T-helper 2 cell treated with Interferon-gamma antibody and Interleukin-4, amounts not matched to agents 5 μg/mL and 100 μg/mL, for 36 hours (primary cell): ENCODE results near the gene CCDC63.

Experiments used
- DNase-seq: peaks from one replicate; pipeline ENCODE4 v3.0.0; 2021; ENCODE audit warnings: low spot score
- H3K27ac Mint-ChIP-seq: one replicate; pipeline ENCODE4 v1.8.0; 2021; ENCODE audit warnings: mild to moderate bottlenecking, mixed read lengths
- H3K27me3 Mint-ChIP-seq: one replicate; pipeline ENCODE4 v1.8.0; 2021; ENCODE audit warnings: low read depth, mixed read lengths
- H3K36me3 Mint-ChIP-seq: one replicate; pipeline ENCODE4 v1.8.0; 2021; ENCODE audit warnings: low read depth, mixed read lengths
- H3K4me1 Mint-ChIP-seq: one replicate; pipeline ENCODE4 v1.8.0; 2021; ENCODE audit warnings: low read depth, mixed read lengths
- H3K4me3 Mint-ChIP-seq: one replicate; pipeline ENCODE4 v1.8.0; 2022; ENCODE audit warnings: mild to moderate bottlenecking, moderate library complexity, mixed read lengths
- H3K9me3 Mint-ChIP-seq: one replicate; pipeline ENCODE4 v1.8.0; 2021; ENCODE audit warnings: mixed read lengths

Gene CCDC63

DNA sequence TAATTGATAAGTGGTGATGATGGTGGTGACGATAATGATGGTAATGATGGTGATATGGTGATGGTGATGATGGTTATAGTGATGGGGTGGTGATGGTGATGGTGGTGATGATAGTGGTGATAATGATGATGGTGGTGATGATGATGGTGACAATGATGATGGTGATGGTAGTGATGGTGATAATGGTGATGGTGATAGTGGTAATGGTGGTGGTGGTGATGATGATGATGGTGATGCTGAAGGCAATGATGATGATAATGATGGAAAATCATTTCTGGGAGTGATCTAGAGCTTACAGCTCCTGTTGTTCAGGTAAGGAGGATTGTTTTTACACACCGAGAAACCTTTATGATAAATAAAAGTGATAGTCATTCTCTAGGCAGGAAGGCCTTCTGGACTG, 33.9 kb downstream of the CCDC63 start:
- H3K4me1 Mint-ChIP-seq, result no peaks in the 10 kb centered on the region
- H3K27ac Mint-ChIP-seq, result no peak overlapping the region
- no peak overlapping the region for H3K4me3 Mint-ChIP-seq
- H3K27me3 Mint-ChIP-seq, result no peaks in the 10 kb centered on the region
- H3K36me3 Mint-ChIP-seq, result no peaks in the 10 kb centered on the region
- no peaks in the 10 kb centered on the region for H3K9me3 Mint-ChIP-seq
- no peak for DNase-seq

DNA sequence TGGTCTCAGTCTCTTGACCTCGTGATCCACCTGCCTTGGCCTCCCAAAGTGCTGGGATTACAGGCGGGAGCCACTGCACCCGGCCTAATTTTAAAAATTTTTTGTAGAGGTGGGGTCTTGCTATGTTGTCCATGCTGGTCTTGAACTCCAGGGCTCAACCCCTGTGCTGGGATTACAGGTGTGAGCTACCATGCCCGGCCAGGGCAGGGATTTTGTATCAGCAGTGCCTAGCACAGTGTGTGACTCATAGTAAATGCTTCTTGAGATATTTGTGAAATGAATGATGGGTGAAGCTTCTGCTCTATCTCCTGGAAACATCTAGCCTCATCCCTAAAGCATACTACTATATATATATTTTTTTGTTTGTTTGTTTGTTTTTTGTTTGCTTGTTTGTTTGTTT, 36.5 kb downstream of the CCDC63 start:
- no peaks in the 10 kb centered on the region for H3K36me3 Mint-ChIP-seq
- H3K4me3 Mint-ChIP-seq, result no peak overlapping the region
- no peaks in the 10 kb centered on the region for H3K27me3 Mint-ChIP-seq

DNA sequence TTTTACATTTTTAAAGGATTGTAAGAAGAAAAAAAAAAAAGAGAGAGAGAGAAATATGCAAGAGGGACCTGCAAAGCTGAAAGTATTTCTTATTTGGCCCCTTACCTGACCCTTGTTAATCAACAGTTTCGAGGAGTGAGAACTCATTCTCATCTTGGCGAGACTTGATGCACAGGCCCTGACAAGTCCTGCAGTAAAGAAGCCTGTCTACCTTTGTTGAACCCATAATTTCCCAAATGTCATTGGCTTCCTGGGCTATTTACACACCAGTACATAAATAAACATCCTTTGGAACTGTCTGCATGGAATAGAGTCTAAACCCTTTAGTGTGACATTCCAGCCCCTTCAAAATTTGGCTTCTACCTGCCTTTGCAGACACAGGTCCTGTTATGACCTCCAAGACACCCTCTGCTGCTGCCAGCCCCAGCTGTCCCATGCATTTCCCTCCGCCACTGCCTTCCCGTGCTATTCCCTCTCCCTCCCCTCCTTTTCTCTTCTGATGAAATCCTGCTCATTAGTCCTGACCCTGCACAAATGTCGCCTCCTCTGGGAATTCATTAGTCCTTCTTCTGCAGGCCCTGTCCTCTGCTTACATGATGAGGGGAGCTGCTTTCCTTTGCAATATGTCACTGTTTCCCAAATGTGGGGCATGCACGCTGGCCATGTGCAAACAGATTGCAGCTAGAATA, 38.5 kb downstream of the CCDC63 start:
- peaks cover 4% of the 10 kb centered on the region for H3K27me3 Mint-ChIP-seq

More for the DNA sequence above, 36.5 kb downstream of the CCDC63 start:
- Mint-ChIP-seq H3K9me3 (no peaks in the 10 kb centered on the region), H3K4me1 (peaks cover 6% of the 10 kb centered on the region), H3K27ac (no peak overlapping the region)
- DNase-seq, result no peak

DNA sequence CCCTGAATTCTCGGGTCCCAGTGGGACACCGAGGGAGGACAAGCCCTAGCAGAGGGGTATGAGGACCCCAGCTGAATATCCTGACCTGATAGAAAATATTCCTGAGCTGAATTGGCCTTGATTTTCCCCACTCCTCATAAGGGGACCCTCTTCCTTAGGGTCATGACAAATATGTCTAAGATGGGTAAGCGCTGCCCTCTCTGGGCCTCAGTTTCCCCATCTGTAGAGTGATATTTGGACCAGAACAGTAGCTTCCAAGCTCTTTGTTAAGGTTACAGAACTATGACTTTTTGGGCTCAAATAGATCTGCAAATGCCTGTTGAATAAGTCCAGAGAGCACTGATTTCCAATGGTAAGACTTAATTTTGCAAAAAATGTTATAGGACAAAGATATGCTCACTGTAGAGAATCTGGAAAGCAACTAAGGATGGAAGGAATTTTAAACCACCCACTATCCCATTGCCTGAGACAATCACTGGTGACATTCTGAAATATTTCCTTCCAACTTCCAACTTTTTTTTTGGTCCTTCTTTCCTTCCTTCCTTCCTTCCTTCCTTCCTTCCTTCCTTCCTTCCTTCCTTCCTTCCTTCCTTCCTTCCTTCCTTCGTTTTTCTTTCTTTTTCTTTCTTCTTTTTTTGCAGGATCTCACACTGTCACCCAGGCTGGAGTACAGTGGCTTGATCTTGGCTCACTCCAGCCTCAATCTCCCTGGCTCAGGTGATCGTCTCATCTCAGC, 41.6 kb downstream of the CCDC63 start:
- no peaks in the 10 kb centered on the region for H3K9me3 Mint-ChIP-seq
- peaks cover 6% of the 10 kb centered on the region for H3K4me1 Mint-ChIP-seq
- no peak overlapping the region for H3K27ac Mint-ChIP-seq
- H3K4me3 Mint-ChIP-seq, result peak overlapping the region; percentile 90
- peaks cover 6% of the 10 kb centered on the region for H3K27me3 Mint-ChIP-seq
- no peaks in the 10 kb centered on the region for H3K36me3 Mint-ChIP-seq
- DNase-seq, result no peak

More for the DNA sequence above, 38.5 kb downstream of the CCDC63 start:
- no peaks in the 10 kb centered on the region for H3K36me3 Mint-ChIP-seq
- H3K9me3 Mint-ChIP-seq, result no peaks in the 10 kb centered on the region
- no peak overlapping the region for H3K27ac Mint-ChIP-seq
- H3K4me3 Mint-ChIP-seq, result no peak overlapping the region
- no peak for DNase-seq
- peaks cover 6% of the 10 kb centered on the region for H3K4me1 Mint-ChIP-seq

DNA sequence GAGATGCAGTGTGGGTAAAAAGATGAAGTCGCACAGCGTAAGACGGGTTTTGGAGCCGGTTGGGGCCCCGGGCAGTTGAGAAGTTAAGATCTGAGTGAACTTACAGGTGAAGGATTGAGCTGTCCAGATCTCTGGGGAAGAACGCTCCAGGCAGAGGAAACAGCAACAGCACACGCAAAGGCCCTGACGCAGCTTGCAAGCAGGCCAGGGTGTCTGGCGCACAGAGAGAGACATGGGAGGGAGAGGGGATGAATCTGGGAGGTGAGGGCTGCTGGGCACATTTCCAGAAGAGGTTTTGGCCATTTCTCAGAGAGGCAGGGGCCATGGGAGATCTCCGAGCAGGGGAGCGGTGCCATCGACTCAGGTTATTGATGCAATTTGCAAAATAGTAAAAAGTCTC, 42.6 kb downstream of the CCDC63 start:
- Mint-ChIP-seq H3K36me3 (no peaks in the 10 kb centered on the region), H3K27me3 (peaks cover 10% of the 10 kb centered on the region), H3K4me3 (no peak overlapping the region), H3K9me3 (no peaks in the 10 kb centered on the region), H3K4me1 (peaks cover 8% of the 10 kb centered on the region), H3K27ac (no peak overlapping the region)
- DNase-seq, result no peak

DNA sequence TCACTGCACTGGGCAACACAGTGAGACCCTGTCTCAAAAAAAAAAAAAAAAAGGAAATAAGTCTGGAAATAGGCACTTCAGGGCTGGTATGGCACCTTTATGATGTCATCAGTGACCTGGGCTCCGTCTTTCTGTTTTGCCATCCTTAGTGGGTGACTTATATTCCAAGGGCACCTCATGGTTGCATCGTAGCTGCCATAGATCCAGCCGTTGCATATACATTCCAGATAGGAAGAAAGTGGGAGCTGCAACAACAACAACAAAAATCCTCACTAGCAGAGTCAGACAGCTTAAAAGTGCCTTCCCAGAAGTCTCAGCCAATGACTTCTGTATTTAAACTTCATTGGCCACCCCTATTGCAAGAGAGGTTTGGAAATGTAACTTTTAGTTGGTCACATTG, 47.2 kb downstream of the CCDC63 start:
- no peaks in the 10 kb centered on the region for H3K9me3 Mint-ChIP-seq
- no peak overlapping the region for H3K27ac Mint-ChIP-seq
- H3K36me3 Mint-ChIP-seq, result no peaks in the 10 kb centered on the region
- peaks cover 2% of the 10 kb centered on the region for H3K4me1 Mint-ChIP-seq
- peaks cover 16% of the 10 kb centered on the region for H3K27me3 Mint-ChIP-seq
- H3K4me3 Mint-ChIP-seq, result no peak overlapping the region
- DNase-seq, result no peak

DNA sequence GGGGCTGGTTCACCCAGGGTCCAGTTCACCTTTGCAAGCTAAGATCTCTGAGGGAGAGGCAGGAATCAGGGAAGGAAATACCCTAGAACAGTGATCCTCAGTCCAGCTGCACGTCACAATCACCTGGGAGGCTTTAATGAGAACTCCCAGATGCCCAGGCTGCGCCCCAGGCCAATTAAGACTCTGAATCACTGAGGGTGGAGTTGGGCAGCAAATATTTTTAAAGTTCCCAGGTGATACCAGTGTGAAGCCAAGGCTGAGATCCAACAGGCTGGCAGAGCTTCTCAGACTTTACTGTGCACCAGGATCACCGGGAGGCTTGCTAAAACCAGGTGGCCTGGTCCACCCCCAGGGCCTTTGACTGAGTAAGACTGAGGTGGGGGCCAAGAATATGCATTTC, 49.8 kb downstream of the CCDC63 start:
- no peak for DNase-seq
- Mint-ChIP-seq H3K4me3 (no peak overlapping the region), H3K27me3 (peaks cover 13% of the 10 kb centered on the region), H3K9me3 (no peaks in the 10 kb centered on the region), H3K36me3 (no peaks in the 10 kb centered on the region), H3K27ac (no peak overlapping the region), H3K4me1 (peaks cover 2% of the 10 kb centered on the region)

DNA sequence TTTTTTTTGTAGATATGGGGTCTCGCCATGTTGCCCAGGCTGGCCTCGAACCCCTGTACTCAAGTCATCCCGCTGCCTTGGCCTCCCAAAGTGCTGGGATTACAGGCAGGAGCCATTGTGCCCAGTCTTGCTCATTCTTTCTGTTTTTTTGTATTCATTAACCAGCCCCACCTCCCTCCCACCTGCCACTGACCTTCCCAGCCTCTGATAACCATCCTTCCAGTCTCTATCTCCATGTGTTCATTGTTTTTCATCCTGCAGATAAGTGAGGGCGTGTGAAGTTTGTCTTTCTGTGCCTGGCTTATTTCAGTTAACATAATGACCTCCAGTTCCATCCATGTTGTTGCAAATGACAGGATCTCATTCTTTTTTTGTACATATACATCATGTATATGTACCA, 54.6 kb downstream of the CCDC63 start:
- Mint-ChIP-seq H3K4me3 (no peak overlapping the region), H3K27me3 (peaks cover 3% of the 10 kb centered on the region), H3K36me3 (no peaks in the 10 kb centered on the region), H3K4me1 (peaks cover 2% of the 10 kb centered on the region), H3K9me3 (no peaks in the 10 kb centered on the region), H3K27ac (no peak overlapping the region)
- DNase-seq, result no peak

DNA sequence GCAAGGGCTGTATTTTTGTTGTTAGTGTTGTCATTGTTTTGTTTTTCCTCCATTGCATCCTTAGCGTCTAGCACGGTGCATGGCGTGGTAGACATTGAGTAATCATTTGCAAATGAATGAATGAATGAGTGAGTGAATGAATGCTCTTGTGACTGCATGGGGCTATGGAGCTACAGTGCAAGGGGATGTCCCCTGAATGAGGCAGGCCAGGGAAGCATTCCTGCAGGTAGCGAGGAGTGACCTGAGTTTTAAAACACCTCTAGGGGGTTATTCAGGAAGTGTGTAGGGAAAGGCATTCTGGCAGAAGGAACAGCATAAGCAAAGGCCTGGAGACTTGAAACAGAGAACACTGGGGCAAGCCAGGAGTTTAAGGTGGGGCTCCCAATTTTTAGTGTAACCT, 56.7 kb downstream of the CCDC63 start:
- Mint-ChIP-seq H3K4me3 (no peak overlapping the region), H3K9me3 (no peaks in the 10 kb centered on the region), H3K4me1 (peaks cover 2% of the 10 kb centered on the region), H3K27ac (no peak overlapping the region), H3K27me3 (peaks cover 3% of the 10 kb centered on the region), H3K36me3 (no peaks in the 10 kb centered on the region)
- no peak for DNase-seq

DNA sequence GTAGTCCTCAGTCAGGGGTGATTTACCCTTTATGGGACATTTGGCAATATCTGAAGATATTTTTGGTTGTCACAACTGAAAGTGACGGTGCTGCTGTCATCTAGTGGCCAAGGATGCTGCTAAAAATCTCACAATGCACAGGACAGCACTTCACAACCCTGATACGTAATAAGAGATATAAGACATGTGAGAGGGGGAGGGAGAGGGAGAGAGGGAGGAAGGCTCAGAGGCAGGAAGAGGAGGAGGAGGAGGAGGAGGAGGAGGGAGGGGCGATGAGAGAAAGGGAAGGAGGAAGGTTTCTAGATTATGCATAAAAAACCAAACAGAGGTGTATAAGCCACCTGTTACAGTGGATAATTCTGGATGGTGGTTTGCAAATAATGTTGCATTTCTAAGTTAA, 59.3 kb downstream of the CCDC63 start:
- no peaks in the 10 kb centered on the region for H3K9me3 Mint-ChIP-seq
- H3K27me3 Mint-ChIP-seq, result peaks cover 3% of the 10 kb centered on the region
- H3K36me3 Mint-ChIP-seq, result no peaks in the 10 kb centered on the region
- peaks cover 2% of the 10 kb centered on the region for H3K4me1 Mint-ChIP-seq
- no peak overlapping the region for H3K4me3 Mint-ChIP-seq
- DNase-seq, result no peak
- H3K27ac Mint-ChIP-seq, result no peak overlapping the region

DNA sequence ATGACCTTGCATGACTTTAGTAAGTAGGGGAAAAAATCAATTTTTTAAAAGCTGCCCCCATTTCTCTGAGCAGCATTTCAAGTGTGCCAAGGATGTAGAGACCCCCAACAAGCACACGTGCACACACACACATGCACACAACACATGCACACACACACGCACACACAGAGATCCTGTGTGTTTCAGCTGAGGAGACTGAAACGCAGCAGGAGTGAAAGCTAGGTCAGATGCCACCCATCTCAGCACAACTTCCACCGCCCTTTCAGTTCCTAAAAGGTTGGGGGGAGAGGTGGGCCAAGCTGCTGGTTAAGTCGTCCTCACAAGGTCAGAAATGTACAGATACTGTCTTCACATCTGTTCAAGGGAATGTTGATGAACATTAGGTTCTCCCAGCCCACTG, 59.7 kb downstream of the CCDC63 start:
- peaks cover 2% of the 10 kb centered on the region for H3K4me1 Mint-ChIP-seq
- H3K27me3 Mint-ChIP-seq, result peaks cover 2% of the 10 kb centered on the region
- H3K27ac Mint-ChIP-seq, result no peak overlapping the region
- H3K4me3 Mint-ChIP-seq, result no peak overlapping the region
- H3K9me3 Mint-ChIP-seq, result no peaks in the 10 kb centered on the region
- no peaks in the 10 kb centered on the region for H3K36me3 Mint-ChIP-seq
- DNase-seq, result no peak

DNA sequence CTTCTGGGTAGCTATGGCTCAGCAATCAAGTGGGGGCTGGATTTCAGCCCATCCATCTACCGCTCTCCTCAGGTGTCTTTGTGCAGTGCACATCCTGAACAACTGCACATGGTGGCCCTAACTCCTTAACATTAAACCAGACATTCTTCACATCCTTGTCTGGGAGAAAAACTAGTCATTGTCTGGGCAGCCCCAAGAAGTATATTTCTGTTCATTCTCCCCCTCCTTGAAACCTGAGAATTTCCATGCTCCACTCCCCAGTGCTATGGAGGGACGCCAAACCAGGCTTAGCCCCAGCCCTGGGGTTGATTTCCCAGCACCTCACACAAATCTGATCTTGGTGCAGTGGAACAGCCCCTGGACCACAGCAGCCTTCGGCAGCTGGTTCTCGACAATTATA, 60.2 kb downstream of the CCDC63 start:
- H3K9me3 Mint-ChIP-seq, result no peaks in the 10 kb centered on the region
- H3K4me3 Mint-ChIP-seq, result no peak overlapping the region
- H3K27me3 Mint-ChIP-seq, result no peaks in the 10 kb centered on the region
- H3K4me1 Mint-ChIP-seq, result peaks cover 2% of the 10 kb centered on the region
- no peak overlapping the region for H3K27ac Mint-ChIP-seq
- no peak for DNase-seq
- H3K36me3 Mint-ChIP-seq, result no peaks in the 10 kb centered on the region

DNA sequence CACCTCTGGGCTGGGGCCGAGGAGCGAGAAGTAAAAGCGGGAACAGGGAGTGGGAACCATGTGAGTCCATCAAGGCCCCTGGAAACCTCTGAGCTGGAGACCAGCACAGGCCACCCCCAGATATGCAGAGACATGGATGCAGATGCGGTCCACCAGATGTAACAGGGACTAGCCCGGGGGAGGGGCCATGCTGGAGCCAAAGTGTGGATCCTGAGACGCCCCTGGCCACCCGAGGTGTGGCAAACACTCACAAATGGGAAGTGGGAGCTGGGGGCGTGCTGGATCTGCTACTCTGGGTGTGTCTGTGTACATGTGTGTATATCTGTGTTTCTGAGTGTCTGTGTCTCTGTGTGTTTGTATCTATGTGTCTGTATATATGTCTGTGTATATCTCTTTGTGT, 60.8 kb downstream of the CCDC63 start:
- H3K27me3 Mint-ChIP-seq, result no peaks in the 10 kb centered on the region
- no peak for DNase-seq
- no peak overlapping the region for H3K4me3 Mint-ChIP-seq
- H3K9me3 Mint-ChIP-seq, result no peaks in the 10 kb centered on the region
- H3K4me1 Mint-ChIP-seq, result peaks cover 2% of the 10 kb centered on the region
- H3K36me3 Mint-ChIP-seq, result no peaks in the 10 kb centered on the region
- no peak overlapping the region for H3K27ac Mint-ChIP-seq

DNA sequence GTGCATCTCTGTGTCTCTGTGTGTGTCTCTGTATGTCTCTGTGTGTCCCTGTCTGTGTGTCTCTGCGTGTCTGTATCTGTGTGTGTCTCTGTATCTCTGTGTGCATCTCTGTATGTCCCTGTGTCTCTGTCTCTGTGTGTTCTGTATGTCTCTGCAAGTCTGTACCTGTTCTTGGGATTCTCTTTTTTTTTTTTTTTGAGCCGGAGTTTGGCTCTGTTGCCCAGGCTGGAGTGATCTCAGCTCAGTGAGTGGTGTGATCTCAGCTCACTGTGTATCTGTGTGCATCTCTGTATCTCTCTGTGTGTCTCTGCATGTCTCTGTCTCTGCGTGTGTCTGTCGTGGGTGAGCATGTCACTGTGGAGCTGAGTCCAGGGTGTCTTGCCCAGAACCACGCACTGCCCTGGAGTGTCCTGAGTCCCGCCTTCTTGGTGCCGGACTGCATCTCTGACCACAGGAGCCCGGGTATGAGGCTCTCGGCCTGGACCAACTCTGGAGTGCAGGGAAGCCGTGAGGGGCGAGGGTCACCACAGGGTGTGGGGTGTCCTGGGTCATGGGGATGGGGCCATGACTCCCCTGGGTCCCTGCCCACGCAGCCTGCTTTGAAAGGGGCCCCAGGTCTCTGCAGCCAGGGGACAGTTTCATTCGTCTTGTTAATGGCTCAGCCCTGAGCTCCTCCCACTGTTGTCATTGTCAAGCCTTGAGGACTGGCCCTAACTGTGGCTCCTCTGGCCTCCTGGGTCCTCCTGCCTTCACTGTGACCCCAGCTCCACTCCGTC, 61.8 kb downstream of the CCDC63 start:
- no peak overlapping the region for H3K27ac Mint-ChIP-seq
- H3K4me1 Mint-ChIP-seq, result peaks cover 2% of the 10 kb centered on the region
- H3K4me3 Mint-ChIP-seq, result no peak overlapping the region
- H3K36me3 Mint-ChIP-seq, result no peaks in the 10 kb centered on the region
- no peaks in the 10 kb centered on the region for H3K9me3 Mint-ChIP-seq
- no peaks in the 10 kb centered on the region for H3K27me3 Mint-ChIP-seq
- DNase-seq, result no peak
